Left cardiac atrium (tissue), 4 donors: Measurements from ENCODE around the gene NEDD8. TPM values are rescaled to one million over a fixed set of nuclear protein-coding genes. Genes with fewer than 3 reads are reported as not detected.

Experiments
- ATAC-seq, 2 donors: fragments of 200-7000 bp; cut with Tn5 transposase; one replicate each; pipeline ENCODE4 v1.9.1; 2020; ENCODE audit warnings: mild to moderate bottlenecking in 2 of 2, moderate library complexity in 2 of 2
- DNase-seq: peaks from one replicate; pipeline ENCODE4 v3.0.0-alpha.2; 2020
- intact Hi-C, 2 donors: fragments of 100-400 bp; cut with DNase I; formaldehyde crosslinking; loops; one replicate each; pipeline versions ENCODE4 v1.14.1 to v1.15.1; 2022 to 2023
- total RNA-seq, 2 donors: library from RNA; stranded (reverse); fragmentation: NEBNext Ultra II Directional; extraction: Animal tissue kit (Norgen Biotek cat#: 25700); gene quantifications; one replicate each; pipeline ENCODE4 v1.2.1, GENCODE V29; 2021
- donor health status: DM: no; HTN: yes; CAD: no.
- donor health status: DM: no; HTN: yes; CAD: no; lungs with severe emphysema.
- donor health status: DM: yes; HTN: yes; CAD: no.
- donor health status: Dilated cardiomyopathy.

NEDD8 gene
- total RNA-seq, 2 donors from 2014 or later: 162 to 186 TPM

DNA sequence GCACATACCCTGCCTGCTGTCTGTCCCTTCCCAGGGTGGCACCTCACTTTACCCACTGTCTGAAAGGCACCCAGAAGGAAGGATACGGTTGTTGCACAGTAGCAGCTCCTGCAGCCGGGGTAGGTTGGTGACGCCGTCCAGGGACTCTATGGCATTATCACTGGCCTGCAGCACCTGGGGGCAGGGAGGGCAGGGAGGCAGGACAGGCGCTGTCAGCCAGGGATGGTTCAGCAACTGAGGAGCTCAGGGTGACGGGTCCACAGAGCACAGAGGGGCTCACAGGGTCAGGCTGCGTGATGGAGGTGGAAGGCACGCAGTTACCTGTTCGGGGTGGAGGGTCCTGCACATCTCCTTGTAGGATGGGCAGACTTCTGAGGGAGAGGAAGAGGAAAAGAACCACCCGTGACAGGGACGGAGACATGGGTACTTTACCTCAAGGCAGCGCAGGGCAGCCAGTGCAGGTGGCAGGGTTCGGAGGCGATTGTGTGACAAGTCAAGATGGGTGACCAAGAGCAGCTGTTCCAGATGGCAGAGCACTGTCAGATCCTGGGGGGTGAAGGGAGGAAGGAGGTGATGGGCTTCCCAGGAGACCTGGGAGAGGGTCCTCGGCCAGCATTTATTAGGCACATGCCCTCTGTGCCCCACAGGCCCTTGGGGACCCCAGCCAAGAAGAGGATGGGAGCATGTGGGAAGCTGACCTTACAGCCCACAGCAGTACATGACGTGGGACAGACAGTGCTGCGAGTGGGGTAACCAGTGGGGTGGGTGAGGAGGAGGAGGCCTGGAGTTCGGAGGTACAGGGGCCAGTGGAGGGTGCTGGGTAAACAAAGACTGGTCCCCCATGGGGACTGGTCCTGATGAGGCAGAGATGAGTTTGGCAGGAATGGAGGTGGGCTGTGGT is 34.4 kb upstream of the NEDD8 start:
- intact Hi-C loops: no loop called here
- DNase-seq: peak; percentile 7
- ATAC-seq: no peak

- peak; percentile 38 to 49 for ATAC-seq
- DNase-seq: peak; percentile 26
- intact Hi-C loops: no loop called here
These were observed 32.1 kb upstream of the NEDD8 start for GRCh38 chr14:24264298-24264697.

- ATAC-seq: no peak
- intact Hi-C loops: no loop called here
- peak; percentile 9 for DNase-seq
These were observed 31.7 kb upstream of the NEDD8 start for GRCh38 chr14:24263848-24264247.

DNA sequence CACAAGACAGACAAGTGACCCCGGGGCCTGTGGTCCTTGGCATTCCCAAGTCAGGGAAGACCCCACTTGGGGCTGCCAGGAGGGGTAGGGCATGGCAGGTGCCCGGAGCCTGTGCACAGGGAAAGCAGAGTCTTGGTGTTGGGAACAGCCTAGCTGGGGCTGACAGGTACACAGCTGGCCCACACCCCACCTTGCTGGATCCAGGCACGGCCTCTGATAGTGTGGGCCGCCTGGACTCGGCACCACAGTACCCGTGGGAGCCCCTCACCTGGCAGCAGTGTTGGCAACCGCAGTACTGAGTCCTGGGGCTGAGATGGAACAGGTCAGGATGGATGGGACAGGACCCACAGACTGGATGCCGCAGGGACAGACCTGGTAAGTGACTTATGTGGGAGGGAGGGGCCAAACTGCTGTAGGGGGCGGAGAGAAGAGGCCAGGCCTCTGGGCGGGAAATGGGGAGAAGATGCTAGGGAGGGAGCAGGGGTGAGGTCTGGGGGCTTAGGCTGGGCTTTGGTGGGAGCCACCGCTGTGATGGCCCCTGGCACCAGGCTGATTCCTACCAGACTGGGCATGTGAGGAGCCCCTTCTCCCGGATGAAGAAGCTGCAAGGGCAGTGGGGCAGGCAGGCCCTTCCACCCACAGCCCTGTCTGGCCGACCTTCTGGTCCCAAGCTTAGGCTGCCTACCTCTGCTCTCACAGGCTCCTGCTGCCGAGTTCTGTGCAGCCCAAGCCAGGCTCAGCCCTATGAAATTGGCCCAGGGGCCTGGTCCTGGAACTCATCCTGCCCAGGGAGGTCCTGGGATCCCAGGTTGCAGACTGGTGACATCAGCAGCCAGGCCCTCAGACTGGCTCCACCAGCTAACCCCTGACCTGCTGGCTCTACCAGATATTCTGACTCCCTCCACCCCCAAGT is 30.9 kb upstream of the NEDD8 start, which contains the start of gene TGM1:
TGM1 (minus strand) TSS at position 357 of the 913 bp plus-strand sequence. CDS start 825 bp downstream, outside the sequence.
- DNase-seq (peak; percentile 19), ATAC-seq (peak; percentile 27 to 29)
- intact Hi-C loops: no loop called here

DNA sequence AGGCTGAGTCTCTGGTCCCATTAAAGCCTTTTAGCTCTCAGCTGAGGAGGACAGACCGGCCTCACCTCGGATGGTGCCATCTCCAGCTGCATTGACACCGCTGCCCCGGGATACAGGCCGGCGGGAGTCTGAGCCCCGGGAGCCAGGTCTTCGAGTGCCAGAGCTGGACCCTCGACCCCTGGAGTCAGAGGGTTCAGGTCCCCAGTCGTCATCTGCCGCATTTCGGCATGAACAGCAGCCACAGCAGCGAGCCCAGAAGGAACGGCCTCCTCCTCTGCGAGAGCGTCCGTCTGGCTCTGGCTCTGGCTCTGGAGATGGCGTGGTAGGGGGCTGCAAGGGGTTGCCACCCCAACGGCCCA is 29.8 kb upstream of the NEDD8 start:
- intact Hi-C loops: no loop called here
- DNase-seq: peak; percentile 17
- ATAC-seq: no peak

GRCh38 chr14:24261256-24261968 is 29.2 kb upstream of the NEDD8 start:
- ATAC-seq (peak in 1 of 2 donors; percentile 16), DNase-seq (peak; percentile 21)
- intact Hi-C loops: no loop called here

GRCh38 chr14:24260780-24261157 is 28.6 kb upstream of the NEDD8 start:
- DNase-seq: peak; percentile 3
- no peak for ATAC-seq
- intact Hi-C loops: no loop called here

- no peak for ATAC-seq
- intact Hi-C loops: no loop called here
- DNase-seq: peak; percentile 12
These were observed 28.0 kb upstream of the NEDD8 start for GRCh38 chr14:24260026-24260779.

- peak; percentile 21 to 31 for ATAC-seq
- intact Hi-C loops: no loop called here
- DNase-seq: peak; percentile 38
These were observed 27.3 kb upstream of the NEDD8 start for GRCh38 chr14:24259282-24260025.

DNA sequence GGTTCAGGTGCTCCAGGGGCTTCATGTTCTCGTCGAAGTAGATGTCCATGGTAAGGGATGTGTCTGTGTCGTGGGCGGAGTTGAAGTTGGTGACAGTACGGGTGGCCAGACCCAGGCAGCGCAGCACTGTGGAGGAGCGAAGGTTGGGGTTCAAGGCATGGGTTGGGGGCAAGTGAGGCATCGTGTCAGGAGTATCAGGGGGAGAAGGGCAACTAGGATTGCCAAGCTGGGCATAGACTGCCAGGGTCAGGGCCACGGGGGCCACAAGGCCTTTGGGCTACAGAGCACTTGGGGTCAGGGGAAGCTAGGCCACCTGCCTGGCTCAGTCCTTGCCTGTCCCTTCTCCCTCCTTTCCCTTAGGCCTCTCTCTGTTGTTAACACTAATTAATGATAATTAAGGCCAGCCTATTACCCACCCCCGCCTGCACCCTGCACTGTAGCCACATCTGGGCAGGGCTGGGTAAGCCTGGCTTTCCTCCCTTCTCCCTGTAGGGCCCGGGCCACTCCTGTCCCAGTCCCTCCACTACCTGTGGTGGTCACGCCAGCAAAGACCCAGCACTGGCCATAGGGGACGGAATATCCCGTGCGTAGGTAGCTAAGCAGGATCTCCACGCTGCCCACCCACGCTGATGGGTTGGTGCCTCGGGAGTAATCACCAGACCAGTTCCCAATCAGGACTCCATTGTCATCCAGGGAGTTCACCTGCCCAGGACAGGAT is 26.5 kb upstream of the NEDD8 start:
- DNase-seq (peak; percentile 15), ATAC-seq (peak in 1 of 2 donors; percentile 4)
- intact Hi-C loops: no loop called here

DNA sequence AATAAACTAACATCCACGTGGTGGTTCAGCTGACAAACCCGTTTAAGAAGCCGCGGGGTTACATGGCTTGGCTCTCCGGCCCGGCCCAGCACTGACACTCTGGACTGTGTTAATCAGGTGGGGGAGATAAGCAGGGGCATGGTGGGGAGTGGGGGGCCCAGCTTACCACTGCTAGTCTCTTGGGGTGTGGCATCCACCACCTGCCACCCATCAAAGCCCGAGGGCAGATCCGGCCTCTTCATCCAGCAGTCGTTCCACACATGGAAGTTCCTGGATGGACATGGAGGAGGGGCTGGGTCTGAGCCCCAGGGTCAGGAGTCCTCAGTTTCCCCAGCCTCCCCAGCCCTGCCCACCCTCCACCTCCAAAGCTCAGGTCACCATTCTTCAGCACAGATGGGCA is 26.0 kb upstream of the NEDD8 start:
- DNase-seq: peak; percentile 10
- intact Hi-C loops: no loop called here
- ATAC-seq: no peak

DNA sequence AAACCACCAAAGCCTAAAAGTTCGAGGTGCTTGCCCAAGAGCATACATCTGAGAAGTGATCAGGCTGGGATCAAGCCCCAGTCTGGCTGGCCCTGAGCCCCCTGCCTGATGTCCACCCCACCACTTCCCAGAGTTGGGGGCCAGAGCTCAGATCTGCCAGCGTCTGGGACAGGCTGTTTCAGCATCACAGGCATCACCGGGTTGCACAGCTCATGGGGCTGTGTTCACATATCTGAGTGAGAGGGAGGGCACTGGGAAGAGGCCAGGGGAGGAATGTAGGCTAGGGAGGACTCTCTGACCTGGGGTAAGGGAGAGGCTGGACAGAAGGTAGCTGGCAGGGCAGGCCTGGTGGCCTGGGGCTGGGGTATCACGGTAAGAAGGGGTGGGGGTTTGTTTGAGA is 24.8 kb upstream of the NEDD8 start:
- intact Hi-C loops: no loop called here
- DNase-seq (peak; percentile 18), ATAC-seq (no peak)

GRCh38 chr14:24255931-24256711 is 24.0 kb upstream of the NEDD8 start:
- no peak for ATAC-seq
- intact Hi-C loops: no loop called here
- peak; percentile 15 for DNase-seq

DNA sequence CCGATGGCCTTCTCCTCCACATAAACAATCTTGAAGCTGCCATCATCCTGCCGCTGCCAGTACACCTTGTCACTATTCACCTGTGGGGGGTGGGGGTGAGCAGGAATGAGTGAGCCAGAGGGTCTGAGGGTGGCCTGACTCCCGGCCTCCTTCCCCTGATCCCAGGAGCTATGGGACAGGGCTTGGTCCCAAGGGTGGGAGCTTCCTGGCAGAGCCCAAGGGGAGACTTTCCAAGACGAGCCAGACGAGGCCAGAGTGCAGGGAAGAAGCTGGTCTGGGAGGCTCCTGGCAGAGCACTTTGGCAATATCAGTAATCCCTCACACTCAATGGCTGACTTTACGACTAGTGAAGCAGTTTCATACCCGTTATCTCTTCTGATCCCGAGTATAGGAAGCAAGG is 23.3 kb upstream of the NEDD8 start:
- intact Hi-C loops: no loop called here
- ATAC-seq: no peak
- DNase-seq: peak; percentile 17

DNA sequence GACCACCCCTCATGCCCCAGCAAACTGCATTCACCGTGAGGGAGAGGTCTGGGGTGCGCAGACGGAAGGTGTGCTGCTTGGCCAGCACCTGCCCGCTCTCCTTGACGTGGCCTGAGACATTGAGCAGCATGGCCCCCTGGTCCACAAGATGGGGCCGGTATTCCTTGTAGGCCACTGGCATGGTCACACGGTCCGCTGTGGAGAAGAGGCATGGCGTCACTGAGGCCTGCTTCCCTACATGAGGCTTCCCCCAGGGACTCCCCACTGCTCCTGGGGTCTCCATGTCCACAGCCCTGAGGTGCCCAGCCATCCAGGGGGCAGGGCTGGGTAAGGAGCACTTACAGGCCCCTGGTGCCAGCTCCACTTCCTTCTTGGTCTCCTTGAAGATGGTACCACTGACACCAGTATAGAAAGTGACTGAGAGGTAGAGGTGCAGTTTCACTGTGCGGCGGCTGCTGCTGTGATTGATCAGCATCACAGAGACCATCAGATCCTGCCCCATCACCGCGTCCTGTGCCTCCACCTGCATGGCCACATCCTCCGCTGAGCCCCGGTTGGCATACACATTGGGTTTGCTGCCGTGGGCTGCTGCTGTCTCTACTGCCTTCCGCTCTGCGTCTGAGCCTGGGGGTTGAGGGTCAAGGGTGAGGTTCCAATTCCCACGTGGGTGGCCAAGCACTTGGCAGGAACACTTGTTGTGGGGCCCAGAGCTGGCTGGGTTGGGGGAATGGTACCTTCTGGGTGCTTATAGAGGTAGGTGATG is 22.6 kb upstream of the NEDD8 start:
- DNase-seq (peak; percentile 12), ATAC-seq (no peak)
- intact Hi-C loops: no loop called here

GRCh38 chr14:24253936-24254335 is 21.8 kb upstream of the NEDD8 start:
- DNase-seq (no peak), ATAC-seq (no peak)
- intact Hi-C loops: no loop called here
